Esophagus (tissue), 2 donors: ENCODE measurements around the gene ESRRG. TPM values are rescaled to one million over a fixed set of nuclear protein-coding genes. Genes with fewer than 3 reads are reported as not detected.

Source experiments
- H3K27ac ChIP-seq, 2 donors: one replicate each; pipeline ENCODE4 v1.5.1; 2013; ENCODE audit warnings: low read depth in 2 of 2, mild to moderate bottlenecking in 2 of 2, inconsistent platforms in 1 of 2, low read length in 1 of 2, moderate library complexity in 1 of 2
- H3K27me3 ChIP-seq, 2 donors: one replicate each; pipeline ENCODE4 v1.6.1; 2013; ENCODE audit warnings: low read length in 2 of 2, control low read depth in 1 of 2, mild to moderate bottlenecking in 1 of 2; ENCODE audit not compliant: insufficient read depth in 2 of 2, control insufficient read depth in 1 of 2
- H3K36me3 ChIP-seq, 2 donors: one replicate each; pipeline ENCODE4 v1.6.1; 2013; ENCODE audit warnings: low read length in 1 of 2; ENCODE audit not compliant: control insufficient read depth in 2 of 2, insufficient read depth in 2 of 2
- H3K4me1 ChIP-seq, 2 donors: one replicate each; pipeline ENCODE4 v1.6.1; 2013; ENCODE audit warnings: low read length in 1 of 2; ENCODE audit not compliant: control insufficient read depth in 2 of 2, insufficient read depth in 2 of 2
- H3K4me3 ChIP-seq, 2 donors: one replicate each; pipeline ENCODE4 v1.5.1; 2013; ENCODE audit warnings: low read length in 2 of 2, mild to moderate bottlenecking in 2 of 2, low read depth in 1 of 2, moderate library complexity in 1 of 2
- H3K9me3 ChIP-seq, 2 donors: one replicate each; pipeline ENCODE4 v1.6.1; 2013; ENCODE audit warnings: mild to moderate bottlenecking in 2 of 2, low read depth in 1 of 2, low read length in 1 of 2, moderate library complexity in 1 of 2; ENCODE audit not compliant: control insufficient read depth in 2 of 2, insufficient read depth in 1 of 2
- WGBS, 2 donors: extraction: QIAGEN DNeasy Blood & Tissue Kit; methylation state at CpG; one replicate each; pipeline ENCODE4 v1.1.7; 2013; 5-methylcytosine and 5-hydroxymethylcytosine counted together
- polyA plus RNA-seq, 2 donors: library from polyadenylated mRNA; stranded (reverse); fragments of 200-250 nt; gene quantifications; one replicate each; pipeline ENCODE4 v1.2.3, GENCODE V29; 2013
- donor health status: healthy with polysubstance abuse.
- donor health status: Bipolar disorder and iron deficiency.

The ESRRG gene
- polyA plus RNA-seq, 2 donors: 0.12 TPM

DNA sequence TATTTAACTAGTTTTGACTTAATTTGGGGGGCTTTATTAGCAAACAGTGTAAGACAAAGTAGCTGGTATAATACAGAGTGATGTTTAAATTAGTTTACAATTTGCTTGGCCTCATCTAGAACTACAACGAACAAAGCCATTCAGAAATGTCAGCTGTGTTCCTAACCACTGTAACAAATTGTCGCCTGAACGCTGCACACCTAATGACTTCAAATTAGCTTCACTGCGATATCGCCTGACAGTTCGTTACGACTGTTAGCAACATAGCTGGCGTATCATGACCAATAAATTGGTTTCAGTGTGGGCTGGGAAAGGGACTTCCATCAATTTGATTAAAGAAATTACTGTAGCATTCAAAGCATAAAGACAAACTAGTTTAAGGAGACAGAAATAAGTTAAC lies 160.1 kb downstream of the ESRRG start:
- H3K27ac ChIP-seq: no peak overlapping the region
- no peaks in the 10 kb centered on the region for H3K27me3 ChIP-seq
- H3K9me3 ChIP-seq: no peaks in the 10 kb centered on the region
- 90% methylated on average over 8 of the region's 8 CpGs for WGBS, 2 donors
- no peaks in the 10 kb centered on the region for H3K4me1 ChIP-seq
- no peaks in the 10 kb centered on the region for H3K36me3 ChIP-seq
- no peak overlapping the region for H3K4me3 ChIP-seq

DNA sequence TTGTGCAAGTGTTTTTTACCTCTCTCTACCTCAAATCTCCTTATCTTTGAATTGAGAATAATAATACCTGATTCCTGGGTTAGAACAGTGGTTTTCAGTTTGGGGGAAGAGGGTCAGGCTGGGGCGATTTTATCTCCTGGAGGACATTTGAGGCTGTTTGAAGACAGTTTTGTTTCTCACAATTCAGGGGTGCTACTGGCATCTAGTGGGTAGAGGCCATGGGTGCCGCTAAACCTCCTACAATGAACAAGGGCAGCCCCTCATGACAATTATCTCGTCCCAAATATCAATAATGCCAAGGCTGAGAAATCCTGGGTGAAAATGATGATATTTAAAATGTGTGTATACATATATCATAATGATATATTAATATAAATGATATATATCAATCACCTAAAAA lies 160.8 kb downstream of the ESRRG start:
- H3K27me3 ChIP-seq: no peaks in the 10 kb centered on the region
- WGBS, 2 donors: 68 to 71% methylated on average over 3 of the region's 3 CpGs
- H3K4me3 ChIP-seq: no peak overlapping the region
- H3K4me1 ChIP-seq: no peaks in the 10 kb centered on the region
- H3K36me3 ChIP-seq: no peaks in the 10 kb centered on the region
- H3K27ac ChIP-seq: no peak overlapping the region
- no peaks in the 10 kb centered on the region for H3K9me3 ChIP-seq

DNA sequence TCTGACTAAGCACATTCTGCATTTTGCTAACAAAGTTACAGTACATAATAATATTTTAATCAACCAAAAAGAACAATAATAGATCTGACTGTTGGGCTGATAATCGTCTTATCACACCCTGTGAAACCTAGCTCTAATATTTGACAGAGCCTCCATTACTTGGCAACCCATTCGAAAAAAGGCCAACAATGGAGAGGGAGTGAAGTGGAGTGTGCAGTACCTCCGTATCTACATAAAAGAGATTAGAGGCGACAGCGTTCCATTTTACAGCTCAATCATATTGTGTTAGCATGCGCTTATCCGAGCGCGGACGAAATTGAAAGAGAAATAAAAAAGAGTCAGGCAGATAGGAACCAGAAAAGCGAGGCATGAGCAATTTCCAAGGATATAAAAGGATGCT lies 162.7 kb downstream of the ESRRG start:
- H3K27me3 ChIP-seq: no peaks in the 10 kb centered on the region

DNA sequence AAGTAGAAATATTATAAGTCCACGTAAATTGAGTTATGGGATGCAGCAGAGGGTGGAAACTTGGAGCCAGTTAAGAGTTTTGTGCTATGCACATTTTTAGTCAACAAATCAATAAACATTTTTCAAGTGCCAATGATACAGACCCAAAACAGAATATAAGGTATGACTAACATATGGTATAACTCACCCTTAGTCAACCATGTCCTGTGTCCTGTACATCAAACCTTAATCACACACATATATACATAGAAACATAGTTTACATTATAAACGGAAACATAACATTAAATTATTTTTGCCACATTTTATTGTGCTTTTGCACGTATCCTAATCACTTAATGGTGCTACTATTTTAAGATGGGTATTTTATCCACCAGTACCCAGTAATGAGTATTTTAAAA lies 163.9 kb downstream of the ESRRG start:
- H3K9me3 ChIP-seq: no peaks in the 10 kb centered on the region
- WGBS, 2 donors: 72 to 74% methylated on average over 3 of the region's 3 CpGs
- no peaks in the 10 kb centered on the region for H3K4me1 ChIP-seq
- no peaks in the 10 kb centered on the region for H3K36me3 ChIP-seq
- no peak overlapping the region for H3K27ac ChIP-seq
- H3K4me3 ChIP-seq: no peak overlapping the region
- H3K27me3 ChIP-seq: no peaks in the 10 kb centered on the region

More for the DNA sequence above, 162.7 kb downstream of the ESRRG start:
- H3K9me3 ChIP-seq: no peaks in the 10 kb centered on the region
- no peak overlapping the region for H3K4me3 ChIP-seq
- H3K36me3 ChIP-seq: no peaks in the 10 kb centered on the region
- no peaks in the 10 kb centered on the region for H3K4me1 ChIP-seq
- 76 to 88% methylated on average over 11 of the region's 11 CpGs for WGBS, 2 donors
- no peak overlapping the region for H3K27ac ChIP-seq

DNA sequence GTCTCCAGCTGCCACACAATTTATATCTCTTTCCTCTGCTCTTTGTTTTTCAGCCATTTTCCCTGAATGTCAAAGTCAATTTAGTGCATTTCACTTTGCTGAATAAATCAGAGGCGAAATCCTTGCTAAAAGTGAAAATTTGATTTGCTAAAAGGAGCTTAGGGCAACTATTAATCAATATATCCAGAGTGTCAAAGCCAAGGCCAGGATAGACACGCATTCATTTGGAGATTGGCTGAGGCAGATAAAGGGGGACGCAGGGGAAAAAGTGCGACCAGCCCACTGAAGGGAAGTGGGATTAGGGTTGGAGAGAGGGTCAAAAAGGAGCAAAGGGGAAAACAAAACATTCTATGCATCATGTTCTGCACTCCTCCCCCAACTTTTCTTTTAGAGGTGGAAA lies 167.6 kb downstream of the ESRRG start:
- no peak overlapping the region for H3K4me3 ChIP-seq
- H3K4me1 ChIP-seq: no peaks in the 10 kb centered on the region
- H3K27me3 ChIP-seq: no peaks in the 10 kb centered on the region
- no peaks in the 10 kb centered on the region for H3K36me3 ChIP-seq
- 59 to 64% methylated on average over 4 of the region's 4 CpGs for WGBS, 2 donors
- H3K9me3 ChIP-seq: no peaks in the 10 kb centered on the region
- H3K27ac ChIP-seq: no peak overlapping the region

DNA sequence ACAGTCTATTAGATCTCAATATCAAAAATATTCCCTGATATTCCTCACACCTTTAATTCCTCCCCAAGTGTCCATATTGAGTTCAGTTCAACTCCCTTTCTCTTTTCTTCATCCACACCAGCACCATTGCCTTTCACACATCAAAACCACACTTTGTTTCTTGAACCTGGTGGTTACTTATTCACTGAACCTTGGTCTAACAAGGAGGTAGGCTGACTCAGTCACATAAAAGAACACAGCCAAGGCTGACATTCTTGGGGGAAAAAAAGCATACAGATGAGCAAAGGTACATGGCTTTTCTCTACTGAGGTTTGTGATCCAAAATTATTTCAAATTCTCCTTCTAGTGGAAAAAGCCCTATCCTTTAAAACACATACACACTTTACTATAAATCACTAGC lies 168.3 kb downstream of the ESRRG start:
- H3K9me3 ChIP-seq: no peaks in the 10 kb centered on the region
- no peaks in the 10 kb centered on the region for H3K36me3 ChIP-seq
- H3K27ac ChIP-seq: no peak overlapping the region
- no peak overlapping the region for H3K4me3 ChIP-seq
- H3K4me1 ChIP-seq: no peaks in the 10 kb centered on the region
- H3K27me3 ChIP-seq: no peaks in the 10 kb centered on the region

DNA sequence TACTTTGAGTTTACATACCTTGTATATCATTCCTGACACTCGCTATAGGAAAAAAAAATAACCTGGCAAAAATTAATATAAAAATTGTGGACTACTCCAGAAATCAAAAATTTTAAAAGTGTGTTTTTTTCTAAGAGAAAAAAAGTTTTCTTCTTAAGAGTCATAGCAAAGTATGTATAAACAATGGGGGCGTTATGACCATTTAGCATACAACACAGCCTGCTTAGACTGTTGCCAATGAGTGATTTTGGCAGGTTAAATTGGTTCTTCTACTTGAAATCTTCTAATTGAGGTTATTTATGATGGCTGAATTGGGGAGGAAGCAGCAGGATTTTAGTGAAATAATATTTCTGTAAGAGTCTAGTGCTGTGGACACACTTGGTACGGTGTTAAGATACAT lies 169.5 kb downstream of the ESRRG start:
- H3K27ac ChIP-seq: no peak overlapping the region
- no peak overlapping the region for H3K4me3 ChIP-seq
- H3K9me3 ChIP-seq: no peaks in the 10 kb centered on the region
- no peaks in the 10 kb centered on the region for H3K27me3 ChIP-seq
- H3K4me1 ChIP-seq: no peaks in the 10 kb centered on the region
- WGBS, 2 donors: 84% methylated on average over 3 of the region's 3 CpGs
- no peaks in the 10 kb centered on the region for H3K36me3 ChIP-seq

DNA sequence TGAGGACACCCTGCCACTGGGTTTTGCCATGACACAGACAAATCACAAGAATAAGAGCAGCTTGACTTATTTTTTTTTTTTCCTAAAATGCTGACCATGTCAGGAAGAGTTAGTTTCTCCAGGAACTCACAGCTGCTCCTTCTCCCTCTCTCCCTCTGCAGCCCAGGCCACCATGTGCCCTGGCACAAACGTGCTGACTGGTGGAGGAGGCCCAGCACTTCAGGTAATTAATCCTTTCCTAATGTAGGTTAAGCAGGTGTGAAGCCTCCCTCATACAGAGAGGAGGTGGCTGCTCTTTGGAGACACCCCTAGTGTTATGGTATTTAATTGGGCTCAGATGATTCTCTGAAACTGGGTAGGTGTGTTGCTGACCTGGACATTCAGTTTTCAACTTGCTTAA lies 170.2 kb downstream of the ESRRG start:
- Histone ChIP-seq H3K4me3 (no peak overlapping the region), H3K9me3 (no peaks in the 10 kb centered on the region), H3K27ac (no peak overlapping the region), H3K27me3 (no peaks in the 10 kb centered on the region), H3K36me3 (no peaks in the 10 kb centered on the region), H3K4me1 (no peaks in the 10 kb centered on the region)
- 43 to 44% methylated on average over 1 of the region's 1 CpG for WGBS, 2 donors

DNA sequence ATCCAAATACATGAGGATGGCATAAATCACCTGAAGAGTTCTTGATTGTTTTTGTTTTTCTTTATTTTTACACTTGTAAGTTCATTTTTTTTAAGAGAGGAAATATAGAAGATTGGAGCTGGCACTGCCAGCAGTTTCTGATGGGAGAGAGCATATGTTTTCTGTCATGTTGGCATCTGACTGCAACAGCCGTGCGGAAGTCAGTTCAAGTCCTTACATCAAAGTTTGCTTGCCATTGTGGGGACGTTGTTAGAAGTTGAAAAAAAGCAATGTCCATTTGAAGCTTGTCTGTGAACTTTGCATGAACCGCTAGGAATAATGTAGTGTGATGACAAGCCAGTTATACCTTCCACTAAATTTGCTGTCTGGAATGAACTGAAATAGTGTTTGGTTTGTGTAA lies 173.4 kb downstream of the ESRRG start:
- no peaks in the 10 kb centered on the region for H3K9me3 ChIP-seq
- WGBS, 2 donors: 67 to 70% methylated on average over 4 of the region's 4 CpGs
- H3K27ac ChIP-seq: no peak overlapping the region
- no peak overlapping the region for H3K4me3 ChIP-seq
- no peaks in the 10 kb centered on the region for H3K36me3 ChIP-seq
- no peaks in the 10 kb centered on the region for H3K4me1 ChIP-seq
- H3K27me3 ChIP-seq: no peaks in the 10 kb centered on the region

DNA sequence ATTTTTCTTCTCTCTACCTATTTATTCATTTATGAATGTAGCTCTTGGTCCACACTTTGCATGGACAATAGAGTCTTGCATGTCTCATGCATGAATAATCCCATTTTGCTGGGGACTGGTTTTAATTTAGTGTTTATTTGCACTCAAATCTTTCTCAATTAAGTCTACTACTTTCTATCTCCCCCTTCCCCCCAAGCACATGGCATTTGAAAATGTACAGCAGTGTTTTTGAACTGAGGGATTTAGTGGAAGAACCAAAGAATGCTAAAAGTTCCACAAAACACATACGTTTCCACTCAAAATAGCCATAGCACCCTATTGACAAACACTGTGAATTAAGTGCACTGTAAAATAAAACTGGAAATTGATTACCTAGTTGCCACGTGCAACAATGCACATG lies 180.5 kb downstream of the ESRRG start:
- no peaks in the 10 kb centered on the region for H3K36me3 ChIP-seq
- no peaks in the 10 kb centered on the region for H3K9me3 ChIP-seq
- H3K27ac ChIP-seq: no peak overlapping the region
- no peaks in the 10 kb centered on the region for H3K27me3 ChIP-seq
- H3K4me3 ChIP-seq: no peak overlapping the region
- 47 to 58% methylated on average over 2 of the region's 2 CpGs for WGBS, 2 donors
- no peaks in the 10 kb centered on the region for H3K4me1 ChIP-seq
